HG02973 (cell line): Measurements from ENCODE around the gene ITIH5.
"Not testable (repeated sequence)": the region's sequence is repeated elsewhere in the genome, so short reads cannot be mapped to it uniquely, and the experiment has no call there.

Source experiments
- ATAC-seq: cut with Tn5 transposase; IDR thresholded peaks from one replicate; pipeline ENCODE4 v1.9.1; 2021; ENCODE audit warnings: moderate library complexity; ENCODE audit not compliant: unreplicated experiment

ITIH5 gene

DNA sequence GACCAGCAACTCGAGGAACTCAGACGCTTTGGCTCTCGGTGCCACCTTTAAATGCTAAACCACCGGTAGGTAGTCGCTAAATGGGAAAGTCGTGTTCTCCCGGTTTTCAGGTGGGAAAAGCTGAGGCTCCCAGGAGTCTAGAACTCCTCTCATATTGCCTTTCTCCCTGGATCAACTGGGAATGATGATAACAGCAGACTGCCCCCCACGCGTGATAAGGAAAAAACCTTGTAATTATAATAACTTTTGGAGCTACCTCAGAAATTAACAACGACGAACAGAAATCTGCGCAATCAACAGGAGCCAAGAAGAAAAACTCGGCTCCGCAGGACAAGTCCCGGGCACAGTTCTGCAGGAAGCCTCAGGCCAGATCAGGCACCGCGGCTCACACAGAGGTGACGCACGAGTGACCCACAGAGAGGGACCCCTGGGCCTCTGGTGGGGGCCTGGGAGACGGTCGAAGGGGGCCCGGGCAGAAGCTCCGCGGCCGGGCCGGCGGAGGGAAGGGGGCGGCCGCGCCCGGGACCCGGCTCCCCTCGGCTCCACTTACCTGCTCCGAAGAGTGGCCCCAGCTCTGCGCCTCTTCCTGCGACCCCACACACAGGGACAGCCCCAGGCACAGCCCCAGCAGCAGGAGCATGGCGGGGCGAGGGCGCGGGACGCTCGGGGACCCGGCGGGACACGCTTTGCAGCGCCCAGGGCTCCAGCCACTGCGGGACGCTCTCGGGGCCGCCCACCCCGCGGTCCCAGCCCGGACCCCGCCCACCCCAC, at the start of gene ITIH5:
TSS of gene ITIH5 (minus strand) at position 714 of the 771 bp plus-strand sequence. CDS start at position 640, 74 bp downstream.
- ATAC-seq: no peak

DNA sequence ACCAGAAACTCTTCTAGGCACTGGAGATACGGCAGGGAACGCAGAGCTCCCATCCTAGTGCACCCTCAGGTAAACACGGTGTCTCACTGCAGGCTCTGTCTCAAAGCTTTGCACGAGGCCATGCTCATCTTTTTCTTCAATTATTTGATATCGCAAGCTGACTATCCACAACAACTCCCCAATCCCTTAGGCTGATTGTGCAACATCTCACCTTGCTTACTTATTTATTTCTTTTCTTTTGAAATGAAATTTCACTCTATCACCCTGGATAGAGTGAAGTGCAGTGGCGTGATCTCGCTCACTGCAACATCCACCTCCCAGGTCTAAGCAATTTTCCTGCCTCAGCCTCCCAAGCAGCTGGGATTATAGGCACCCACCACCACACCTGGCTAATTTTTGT, 48.7 kb upstream of the ITIH5 start:
- ATAC-seq: no peak

DNA sequence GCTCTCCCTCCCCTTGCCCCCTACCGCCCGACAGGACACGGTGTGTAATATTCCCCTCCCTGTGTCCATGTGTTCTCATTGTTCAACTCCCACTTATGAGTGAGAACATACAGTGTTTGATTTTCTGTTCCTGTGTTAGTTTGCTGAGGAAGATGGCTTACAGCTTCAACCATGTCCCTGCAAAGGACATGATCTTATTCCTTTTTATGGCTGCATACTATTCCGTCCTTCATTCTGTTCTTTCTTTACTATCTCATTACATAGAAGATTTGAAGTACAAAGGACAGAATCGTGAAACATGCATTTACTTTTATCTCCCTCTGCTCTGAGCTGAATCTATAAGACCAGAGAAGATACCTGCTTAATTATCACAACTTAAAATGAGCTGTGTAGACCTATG, 44.3 kb upstream of the ITIH5 start:
- ATAC-seq: not testable (repeated sequence)

DNA sequence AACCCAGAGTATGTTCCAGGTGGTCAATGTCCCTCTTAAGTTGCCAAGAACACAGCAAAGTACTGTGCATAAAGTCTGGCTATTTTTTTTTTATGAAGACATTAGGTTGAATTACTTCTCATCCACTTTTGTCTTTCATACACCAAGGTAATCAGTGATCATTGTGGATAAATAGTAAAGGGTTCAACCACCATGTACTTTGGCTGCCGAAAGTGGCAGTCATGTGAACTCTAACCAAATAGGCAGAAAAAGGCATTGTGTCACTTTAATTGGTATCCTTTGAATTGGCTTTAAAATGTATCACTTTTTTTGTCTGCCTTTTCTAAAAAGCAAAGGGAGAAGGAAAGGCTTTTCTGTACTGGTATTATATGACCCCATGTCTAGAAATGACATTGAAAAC, 43.7 kb upstream of the ITIH5 start:
- no peak for ATAC-seq

DNA sequence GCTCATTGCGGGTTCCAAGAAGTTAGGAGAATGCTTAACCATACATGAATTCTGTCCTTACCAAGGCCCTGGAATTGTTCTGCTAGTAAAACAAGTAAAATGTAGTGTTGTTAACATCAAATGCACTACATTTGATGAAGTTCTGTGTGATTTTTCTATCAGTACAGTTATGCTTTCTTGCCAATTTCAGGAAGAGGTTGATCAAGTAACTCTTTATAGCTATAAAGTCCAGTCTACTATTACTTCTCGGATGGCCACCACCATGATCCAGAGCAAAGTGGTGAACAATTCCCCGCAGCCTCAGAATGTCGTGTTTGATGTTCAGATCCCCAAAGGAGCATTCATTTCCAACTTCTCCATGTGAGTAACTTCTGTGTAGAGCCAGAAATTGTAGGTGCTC, 42.1 kb upstream of the ITIH5 start:
- ATAC-seq: no peak

GRCh38 chr10:7707858-7708622, 41.3 kb upstream of the ITIH5 start:
- no peak for ATAC-seq

DNA sequence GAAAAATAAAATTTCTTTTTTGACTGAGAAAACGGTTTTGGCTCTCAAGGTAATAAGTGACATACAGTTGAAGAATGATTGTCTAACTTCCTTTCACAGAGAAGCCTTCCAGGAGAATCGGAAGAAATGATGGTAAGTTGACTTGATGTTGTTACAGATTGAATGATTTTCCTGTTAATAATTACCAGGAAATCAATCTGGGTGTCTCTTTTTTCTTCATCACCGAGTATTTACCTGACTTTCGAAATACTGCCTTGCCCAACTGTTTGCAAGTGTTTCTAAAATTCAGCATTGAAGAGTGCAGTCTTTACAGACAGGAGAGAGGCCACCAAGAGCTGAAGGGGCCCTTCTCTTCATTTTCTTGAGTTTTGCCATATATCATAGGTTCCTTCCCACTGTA, 40.3 kb upstream of the ITIH5 start:
- no peak for ATAC-seq

GRCh38 chr10:7706534-7707073, 39.8 kb upstream of the ITIH5 start:
- ATAC-seq: no peak

DNA sequence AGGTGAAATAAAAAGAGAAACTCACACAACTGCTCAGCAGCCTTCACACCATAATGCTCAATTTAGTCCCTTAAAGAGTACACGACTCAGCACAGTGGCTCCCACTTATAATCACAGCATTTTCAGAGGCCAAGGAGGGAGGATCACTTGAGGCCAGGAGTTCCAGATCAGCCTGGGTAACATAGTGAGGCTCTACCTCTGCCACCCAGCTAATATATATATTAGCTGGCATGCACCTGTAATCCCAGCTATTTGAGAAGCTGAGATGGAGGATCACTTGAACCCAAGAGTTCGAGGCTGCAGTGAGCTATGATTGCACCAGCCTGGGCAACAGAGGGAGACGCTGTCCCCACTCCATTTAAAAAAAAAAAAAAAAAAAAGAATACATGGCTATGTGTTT, 38.6 kb upstream of the ITIH5 start:
- ATAC-seq: no peak

DNA sequence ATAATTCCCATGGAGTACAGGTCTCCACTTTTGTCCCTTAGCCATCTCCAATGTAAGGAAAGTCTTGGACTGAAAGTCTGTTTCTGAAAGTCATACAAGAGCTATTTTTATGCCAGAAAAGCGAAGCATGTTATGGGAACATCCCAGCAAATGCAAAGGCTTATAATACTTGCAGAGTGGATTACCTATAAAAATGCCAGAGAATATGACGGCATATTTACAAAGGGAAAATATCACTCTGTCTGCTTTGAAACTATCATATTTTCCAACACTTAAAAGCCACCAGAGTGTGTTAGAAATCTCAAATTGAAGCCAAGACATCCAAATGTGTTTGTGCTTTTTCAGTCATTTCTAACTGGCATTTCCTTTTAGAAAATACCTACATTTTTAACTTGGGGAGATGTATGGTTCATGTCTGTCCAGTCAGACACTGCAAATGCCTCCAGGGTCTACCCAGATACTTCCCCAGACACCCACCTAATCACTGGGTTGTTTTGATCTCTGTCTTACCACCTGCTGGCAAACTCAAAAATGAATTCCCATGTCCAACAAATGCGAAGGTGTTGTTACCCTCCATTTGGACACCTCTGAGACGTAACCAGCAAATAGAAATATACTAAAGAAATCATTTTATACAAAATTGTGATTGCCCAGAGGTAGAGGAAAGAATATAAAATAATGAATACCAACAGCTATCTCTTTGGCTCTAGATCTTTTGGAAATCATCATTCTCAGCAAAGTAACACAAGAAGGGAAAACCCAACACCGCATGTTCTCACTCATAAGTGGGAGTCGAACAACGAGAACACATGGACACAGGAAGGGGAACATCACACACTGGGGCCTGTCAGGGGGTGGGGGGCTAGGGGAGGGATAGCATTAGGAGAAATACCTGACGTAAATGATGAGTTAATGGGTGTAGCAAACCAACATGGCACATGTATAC, 37.6 kb upstream of the ITIH5 start:
- ATAC-seq: no peak

- no peak for ATAC-seq
Measured at GRCh38 chr10:7703140-7703539, 36.4 kb upstream of the ITIH5 start, which contains the start of gene ITIH2. ITIH2 (plus strand) TSS chr10:7703316; CDS start chr10:7703435, 119 bp downstream.

DNA sequence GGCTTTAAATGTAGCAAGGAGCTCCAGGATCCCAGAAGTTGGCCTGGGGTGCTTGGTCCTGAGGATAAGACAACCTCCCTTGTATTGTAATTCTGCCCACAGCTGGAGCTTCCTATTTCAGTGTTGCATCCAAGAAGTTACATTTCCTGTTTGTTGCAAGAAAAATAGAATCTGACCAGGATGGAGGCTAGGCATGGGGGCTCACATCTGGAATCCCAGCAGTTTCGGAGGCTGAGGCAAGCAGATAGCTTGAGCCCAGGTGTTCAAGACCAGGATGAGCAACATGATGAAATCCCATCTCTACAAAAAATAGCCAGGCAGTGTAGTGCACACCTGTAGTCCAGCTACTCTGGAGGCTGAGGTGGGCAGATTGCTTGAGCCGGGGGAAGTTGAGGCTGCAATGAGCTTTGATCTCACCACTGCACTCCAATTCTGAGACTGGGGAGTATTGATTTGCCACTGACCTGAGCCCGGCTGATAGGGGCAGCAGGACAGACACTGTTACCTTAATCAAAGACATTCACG, 35.6 kb upstream of the ITIH5 start:
- ATAC-seq: no peak

- no peak for ATAC-seq
Measured at GRCh38 chr10:7701158-7701742, 34.5 kb upstream of the ITIH5 start.

- no peak for ATAC-seq
Measured at GRCh38 chr10:7700577-7701125, 33.9 kb upstream of the ITIH5 start.

- no peak for ATAC-seq
Measured at GRCh38 chr10:7697426-7697825, 30.7 kb upstream of the ITIH5 start.

- no peak for ATAC-seq
Measured at GRCh38 chr10:7696545-7696944, 29.8 kb upstream of the ITIH5 start.

- ATAC-seq: not testable (repeated sequence)
Measured at GRCh38 chr10:7693194-7693593, 26.4 kb upstream of the ITIH5 start.

GRCh38 chr10:7692368-7692767, 25.6 kb upstream of the ITIH5 start:
- ATAC-seq: not testable (repeated sequence)

- not testable (repeated sequence) for ATAC-seq
Measured at GRCh38 chr10:7690885-7691597, 24.3 kb upstream of the ITIH5 start.
